Chondrocyte (in vitro differentiated cells): ENCODE measurements around the gene SNX6. TPM values are rescaled to one million over a fixed set of nuclear protein-coding genes. Genes with fewer than 3 reads are reported as not detected.
A peak's percentile ranks its signal among the peaks of the same experiment; 100 is the strongest.

Experiments used
- DNase-seq: peaks from one replicate; pipeline ENCODE4 v3.0.0; 2021; ENCODE audit warnings: mixed read lengths, low spot score
- H3K27ac Mint-ChIP-seq: one replicate; pipeline ENCODE4 v1.8.0; 2021; ENCODE audit warnings: mild to moderate bottlenecking, moderate library complexity, mixed read lengths; ENCODE audit not compliant: unreplicated experiment
- H3K27me3 Mint-ChIP-seq: 2 replicates; pipeline ENCODE4 v1.8.0; 2021; ENCODE audit warnings: low read depth, mixed read lengths
- H3K36me3 Mint-ChIP-seq: 2 replicates; pipeline ENCODE4 v1.8.0; 2021; ENCODE audit warnings: low read depth, mixed read lengths
- H3K4me1 Mint-ChIP-seq: 2 replicates; pipeline ENCODE4 v1.8.0; 2021; ENCODE audit warnings: low read depth, mild to moderate bottlenecking, mixed read lengths
- H3K4me3 Mint-ChIP-seq: one replicate; pipeline ENCODE4 v1.8.0; 2021; ENCODE audit warnings: mild to moderate bottlenecking, moderate library complexity, mixed read lengths; ENCODE audit not compliant: unreplicated experiment
- H3K9me3 Mint-ChIP-seq: 2 replicates; pipeline ENCODE4 v1.8.0; 2021; ENCODE audit warnings: low read depth, mixed read lengths
- total RNA-seq: library from RNA; stranded (reverse); gene quantifications from 3 replicates; pipeline ENCODE4 v1.2.1, GENCODE V29; 2021
- TF ChIP-seq, protein P1 (sequence below): fragments of 200-600 bp; sonication (generic); IDR thresholded peaks from 2 replicates; pipeline ENCODE4 v1.5.0; 2021; ENCODE audit warnings: antibody characterized with exemption, mild to moderate bottlenecking, moderate library complexity

Gene SNX6
- total RNA-seq, 1 donor from 2014 or later = 91.7 TPM

- Mint-ChIP-seq H3K4me3 (no peak overlapping the region), H3K9me3 (no peaks in the 10 kb centered on the region), H3K4me1 (peaks cover 12% of the 10 kb centered on the region), H3K27ac (no peak overlapping the region), H3K27me3 (no peaks in the 10 kb centered on the region), H3K36me3 (peaks cover 43% of the 10 kb centered on the region)
- TF ChIP-seq, protein P1, sequence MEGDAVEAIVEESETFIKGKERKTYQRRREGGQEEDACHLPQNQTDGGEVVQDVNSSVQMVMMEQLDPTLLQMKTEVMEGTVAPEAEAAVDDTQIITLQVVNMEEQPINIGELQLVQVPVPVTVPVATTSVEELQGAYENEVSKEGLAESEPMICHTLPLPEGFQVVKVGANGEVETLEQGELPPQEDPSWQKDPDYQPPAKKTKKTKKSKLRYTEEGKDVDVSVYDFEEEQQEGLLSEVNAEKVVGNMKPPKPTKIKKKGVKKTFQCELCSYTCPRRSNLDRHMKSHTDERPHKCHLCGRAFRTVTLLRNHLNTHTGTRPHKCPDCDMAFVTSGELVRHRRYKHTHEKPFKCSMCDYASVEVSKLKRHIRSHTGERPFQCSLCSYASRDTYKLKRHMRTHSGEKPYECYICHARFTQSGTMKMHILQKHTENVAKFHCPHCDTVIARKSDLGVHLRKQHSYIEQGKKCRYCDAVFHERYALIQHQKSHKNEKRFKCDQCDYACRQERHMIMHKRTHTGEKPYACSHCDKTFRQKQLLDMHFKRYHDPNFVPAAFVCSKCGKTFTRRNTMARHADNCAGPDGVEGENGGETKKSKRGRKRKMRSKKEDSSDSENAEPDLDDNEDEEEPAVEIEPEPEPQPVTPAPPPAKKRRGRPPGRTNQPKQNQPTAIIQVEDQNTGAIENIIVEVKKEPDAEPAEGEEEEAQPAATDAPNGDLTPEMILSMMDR = no peak
- DNase-seq = peak; percentile 20
Observed at GRCh38 chr14:34592623-34593022, 37.3 kb downstream of the SNX6 start.

GRCh38 chr14:34583525-34583924 is 46.4 kb downstream of the SNX6 start:
- no peaks in the 10 kb centered on the region for H3K27me3 Mint-ChIP-seq
- no peaks in the 10 kb centered on the region for H3K9me3 Mint-ChIP-seq
- no peak overlapping the region for H3K27ac Mint-ChIP-seq
- no peak for DNase-seq
- peaks cover 8% of the 10 kb centered on the region for H3K4me1 Mint-ChIP-seq
- TF ChIP-seq, protein P1 = no peak
- H3K36me3 Mint-ChIP-seq = peaks cover 20% of the 10 kb centered on the region
- H3K4me3 Mint-ChIP-seq = no peak overlapping the region

- no peaks in the 10 kb centered on the region for H3K27me3 Mint-ChIP-seq
- DNase-seq = peak; percentile 29
- H3K27ac Mint-ChIP-seq = no peak overlapping the region
- peaks cover 17% of the 10 kb centered on the region for H3K36me3 Mint-ChIP-seq
- TF ChIP-seq, protein P1 = no peak
- H3K4me1 Mint-ChIP-seq = peaks cover 8% of the 10 kb centered on the region
- no peaks in the 10 kb centered on the region for H3K9me3 Mint-ChIP-seq
- H3K4me3 Mint-ChIP-seq = no peak overlapping the region
Observed at GRCh38 chr14:34582117-34582680, 47.7 kb downstream of the SNX6 start.

- peaks cover 8% of the 10 kb centered on the region for H3K4me1 Mint-ChIP-seq
- H3K27me3 Mint-ChIP-seq = no peaks in the 10 kb centered on the region
- no peaks in the 10 kb centered on the region for H3K9me3 Mint-ChIP-seq
- no peak overlapping the region for H3K4me3 Mint-ChIP-seq
- no peak overlapping the region for H3K27ac Mint-ChIP-seq
- peak; percentile 13 for DNase-seq
- peaks cover 14% of the 10 kb centered on the region for H3K36me3 Mint-ChIP-seq
- TF ChIP-seq, protein P1 = no peak
Observed at GRCh38 chr14:34580381-34580780, 49.6 kb downstream of the SNX6 start.

GRCh38 chr14:34571771-34572170 is 58.2 kb downstream of the SNX6 start:
- Mint-ChIP-seq H3K27ac (no peak overlapping the region), H3K36me3 (peaks cover 15% of the 10 kb centered on the region), H3K27me3 (no peaks in the 10 kb centered on the region), H3K9me3 (no peaks in the 10 kb centered on the region), H3K4me3 (no peak overlapping the region), H3K4me1 (no peaks in the 10 kb centered on the region)
- TF ChIP-seq, protein P1 = no peak
- peak; percentile 2 for DNase-seq
